DLD1 (cell line): ENCODE results near the gene CNGA1.
"Not testable (repeated sequence)": the region's sequence is repeated elsewhere in the genome, so short reads cannot be mapped to it uniquely, and the experiment has no call there.

ENCODE experiments used
- in situ Hi-C: cut with HindIII; loops from 2 replicates; pipeline ENCODE4 v1.10.0; 2017; ENCODE audit warnings: low sequenced_read_pairs

Gene CNGA1

DNA sequence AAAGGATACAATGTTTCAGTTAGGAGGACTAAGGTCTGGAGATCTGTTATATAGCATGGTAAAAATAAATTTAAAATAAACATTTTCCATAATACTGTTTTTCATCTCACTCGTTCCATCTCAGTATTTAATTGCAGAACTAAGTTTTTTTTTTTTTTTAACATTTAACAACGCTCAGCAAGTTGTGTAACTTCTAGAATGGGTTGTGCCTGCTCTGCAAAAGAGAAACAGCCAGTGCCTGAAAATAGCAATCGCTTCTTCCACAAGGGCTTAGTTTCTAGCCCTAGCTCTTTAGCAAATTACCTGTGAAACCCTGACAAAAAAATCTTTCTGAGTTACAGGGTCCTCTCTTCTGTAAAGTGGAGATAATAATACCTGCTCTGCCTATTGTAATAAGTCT, 41.9 kb downstream of the CNGA1 start:
- in situ Hi-C loops: no loop called here

DNA sequence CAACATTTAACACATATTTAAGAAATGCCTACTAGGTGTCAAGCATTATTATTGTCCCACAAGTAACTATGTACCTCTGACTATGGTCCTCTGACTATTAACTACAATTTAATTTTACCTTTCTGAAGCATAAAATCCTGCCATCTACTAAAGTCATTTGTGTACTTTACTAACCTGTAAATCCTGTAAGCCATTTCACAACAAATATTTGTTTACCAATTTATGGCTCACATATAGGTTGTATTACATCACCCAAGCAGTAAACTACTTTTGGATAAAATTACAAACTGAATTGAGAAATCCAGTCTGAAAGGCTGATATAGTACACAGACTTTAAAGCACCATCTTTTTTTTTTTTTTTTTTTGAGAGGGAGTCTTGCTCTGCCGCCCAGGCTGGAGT, 43.8 kb downstream of the CNGA1 start:
- in situ Hi-C loops: no loop called here

DNA sequence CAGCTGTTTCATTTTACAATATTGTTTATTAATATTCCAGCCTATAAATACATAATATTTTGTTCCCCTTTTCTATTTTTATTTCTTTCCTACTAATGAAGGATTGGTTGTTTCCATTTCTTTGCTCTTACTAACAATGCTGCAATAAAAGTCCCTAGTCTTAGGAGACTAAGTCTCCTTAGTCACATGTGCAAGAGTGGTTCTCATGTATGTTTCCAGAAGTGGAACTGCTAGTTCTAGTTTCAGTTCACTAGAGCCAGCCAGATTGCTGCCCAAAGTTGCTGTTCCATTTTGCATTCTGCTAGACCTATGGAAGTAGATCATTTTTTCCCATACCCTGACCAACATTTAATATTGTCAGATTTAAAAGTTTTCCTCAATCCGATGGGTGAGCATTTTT, 44.3 kb downstream of the CNGA1 start:
- in situ Hi-C loops: no loop called here

- in situ Hi-C loops: no loop called here
Observed at GRCh38 chr4:47968847-47969246, 47.6 kb downstream of the CNGA1 start.

GRCh38 chr4:47954677-47955076, 61.8 kb downstream of the CNGA1 start:
- in situ Hi-C loops: no loop called here

DNA sequence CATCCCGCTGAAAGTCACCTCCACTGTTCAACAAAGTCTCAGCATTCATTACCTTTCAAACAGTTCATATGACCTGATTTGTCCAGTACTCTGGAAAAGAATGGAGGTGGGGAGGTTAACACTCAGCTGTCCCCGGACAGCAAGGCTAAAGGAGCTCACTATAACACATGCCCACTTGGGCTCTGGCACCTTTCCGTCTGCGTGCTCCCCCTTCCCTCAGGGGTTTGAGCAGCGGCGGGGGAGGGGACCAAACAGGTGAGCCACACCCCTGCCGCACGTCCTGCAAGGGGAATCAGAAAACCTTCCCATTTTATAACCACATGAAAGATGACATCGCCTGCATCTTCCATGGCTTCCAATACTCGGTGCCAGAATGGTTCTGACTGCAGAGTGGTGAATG, 62.2 kb downstream of the CNGA1 start:
- in situ Hi-C loops: no loop called here

DNA sequence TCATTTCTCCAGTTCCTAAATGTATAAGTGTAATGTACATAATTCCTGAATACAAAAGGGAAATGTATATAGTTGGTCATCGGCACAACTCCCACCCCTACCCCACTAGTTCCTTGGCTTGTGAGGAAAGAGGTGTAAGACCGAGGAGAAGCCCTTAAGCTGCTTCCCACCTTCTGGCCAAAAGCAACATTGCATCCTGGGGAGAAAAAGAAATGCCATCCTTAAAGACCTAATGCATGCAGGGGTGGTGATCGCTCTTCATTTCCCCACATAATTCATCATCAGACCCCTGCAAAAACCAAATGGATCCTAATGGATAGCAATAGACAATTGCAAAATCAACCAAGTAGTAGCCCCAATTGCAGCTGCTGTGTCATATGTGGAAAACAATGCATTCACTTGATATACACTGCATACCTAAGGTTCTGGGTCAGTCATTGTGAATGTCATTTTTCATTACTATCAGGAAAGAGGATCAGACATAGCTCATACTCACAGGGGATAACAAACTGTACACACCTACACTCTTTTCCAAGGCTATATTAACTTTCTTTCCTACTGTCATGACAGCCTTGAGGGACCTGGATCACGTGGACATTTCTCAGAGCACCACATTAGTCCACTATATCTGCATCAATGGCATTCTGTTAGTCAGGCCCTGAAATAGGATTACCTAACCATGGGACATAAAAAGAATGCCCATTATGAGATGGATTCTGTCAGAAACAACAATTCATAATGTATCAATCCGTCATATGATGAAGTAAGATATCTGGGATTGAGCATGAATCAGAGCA, 70.4 kb downstream of the CNGA1 start:
- in situ Hi-C loops: no loop called here

GRCh38 chr4:47942081-47942819, 74.2 kb downstream of the CNGA1 start:
- in situ Hi-C loops: no loop called here

GRCh38 chr4:47939456-47939855, 77.0 kb downstream of the CNGA1 start:
- in situ Hi-C loops: no loop called here

GRCh38 chr4:47936336-47936735, 80.1 kb downstream of the CNGA1 start:
- in situ Hi-C loops: no loop called here

GRCh38 chr4:47933840-47934239, 82.6 kb downstream of the CNGA1 start:
- in situ Hi-C loops: no loop called here

- in situ Hi-C loops: no loop called here
Observed at GRCh38 chr4:47930971-47931804, 85.3 kb downstream of the CNGA1 start.

DNA sequence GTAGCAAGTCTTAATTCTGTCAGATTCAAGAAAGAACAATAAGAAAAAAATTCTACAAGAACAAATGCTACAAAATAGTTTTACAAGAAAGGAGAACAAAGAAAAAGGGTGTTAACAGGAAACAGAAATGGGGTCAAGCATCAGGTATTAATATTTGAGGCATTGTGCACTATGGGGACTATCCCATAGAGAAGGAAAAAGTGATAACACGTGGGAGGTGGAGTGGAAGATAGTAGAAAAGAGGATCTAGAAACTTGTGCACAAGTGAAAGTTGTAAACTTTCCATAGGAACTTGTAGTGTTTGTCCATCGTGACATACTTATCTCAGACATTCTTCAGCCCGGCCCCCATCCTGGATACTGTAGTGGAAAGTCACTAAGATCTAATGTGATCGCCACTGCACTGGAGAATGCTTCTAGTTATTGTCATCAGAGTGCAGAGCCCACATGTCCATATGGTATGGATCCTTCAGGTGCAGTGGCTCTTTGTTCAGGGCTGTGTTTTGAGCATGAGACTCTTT, 86.7 kb downstream of the CNGA1 start:
- in situ Hi-C loops: no loop called here

DNA sequence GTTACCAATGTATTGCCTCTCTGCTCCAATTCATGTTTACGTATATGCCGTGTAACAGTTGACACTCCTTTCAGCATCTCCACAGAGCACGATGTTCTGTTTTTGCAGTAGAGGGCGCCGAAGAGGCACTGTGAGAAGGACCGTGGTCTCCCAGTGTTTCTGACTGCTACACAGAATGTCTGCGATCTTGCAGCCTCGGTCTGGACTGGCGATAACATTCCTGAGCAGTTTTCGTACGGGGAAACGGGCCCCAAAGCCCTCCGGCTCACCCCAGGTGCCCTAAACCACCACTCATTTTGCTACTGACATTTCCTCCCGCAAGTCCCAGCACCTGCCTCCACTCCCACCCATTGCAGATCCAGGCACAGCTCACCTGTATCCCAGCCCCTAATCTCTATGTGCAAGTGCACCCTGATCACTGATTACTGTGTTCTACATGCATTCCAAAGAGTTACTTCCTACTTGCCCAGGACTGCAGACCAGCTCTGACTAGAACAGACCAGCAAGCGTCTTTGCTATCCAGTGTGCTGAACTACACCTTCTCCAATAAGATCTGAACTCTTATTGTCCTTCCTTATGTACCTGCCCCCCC, 89.7 kb downstream of the CNGA1 start:
- in situ Hi-C loops: no loop called here

DNA sequence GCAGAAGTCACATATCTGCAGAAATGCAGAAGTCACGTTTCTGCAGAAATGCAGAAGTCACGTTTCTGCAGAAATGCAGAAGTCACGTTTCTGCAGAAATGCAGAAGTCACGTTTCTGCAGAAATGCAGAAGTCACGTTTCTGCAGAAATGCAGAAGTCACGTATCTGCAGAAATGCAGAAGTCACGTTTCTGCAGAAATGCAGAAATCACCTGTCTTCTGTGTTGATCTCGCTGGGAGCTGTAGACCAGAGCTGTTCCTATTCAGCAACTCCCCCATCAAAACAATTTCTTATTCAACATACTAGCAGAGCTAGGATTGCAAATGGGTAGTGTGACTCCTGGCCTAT, 93.2 kb downstream of the CNGA1 start:
- in situ Hi-C loops: not testable (repeated sequence)

DNA sequence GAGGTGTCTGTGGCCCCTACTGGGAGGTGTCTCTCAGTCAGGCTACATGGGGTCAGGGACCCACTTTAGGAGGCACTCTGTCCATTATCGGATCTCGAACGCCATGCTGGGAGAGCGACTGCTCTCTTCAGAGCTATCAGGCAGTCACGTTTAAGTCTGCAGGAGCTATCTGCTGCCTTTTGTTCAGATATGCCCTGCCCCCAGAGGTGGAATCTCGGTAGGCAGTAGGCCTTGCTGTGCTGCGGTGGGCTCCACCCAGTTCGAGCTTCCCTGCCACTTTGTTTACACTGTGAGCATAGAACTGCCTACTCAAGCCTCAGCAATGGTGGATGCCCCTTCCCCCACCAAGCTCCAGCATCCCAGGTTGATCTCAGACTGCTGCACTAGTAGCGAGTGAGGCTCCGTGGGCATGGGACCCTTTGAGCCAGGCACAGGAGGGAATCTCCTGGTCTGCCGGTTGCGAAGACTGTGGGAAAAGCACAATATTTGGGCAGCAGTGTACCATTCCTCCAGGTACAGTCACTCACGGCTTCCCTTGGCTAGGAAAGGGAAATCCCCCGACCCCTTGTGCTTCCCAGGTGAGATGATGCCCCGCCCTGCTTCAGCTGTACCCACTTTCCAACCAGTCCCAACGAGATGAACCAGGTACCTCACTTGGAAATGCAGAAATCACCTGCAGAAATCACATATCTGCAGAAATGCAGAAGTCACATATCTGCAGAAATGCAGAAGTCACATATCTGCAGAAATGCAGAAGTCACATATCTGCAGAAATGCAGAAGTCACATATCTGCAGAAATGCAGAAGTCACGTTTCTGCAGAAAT, 93.8 kb downstream of the CNGA1 start:
- in situ Hi-C loops: not testable (repeated sequence)

DNA sequence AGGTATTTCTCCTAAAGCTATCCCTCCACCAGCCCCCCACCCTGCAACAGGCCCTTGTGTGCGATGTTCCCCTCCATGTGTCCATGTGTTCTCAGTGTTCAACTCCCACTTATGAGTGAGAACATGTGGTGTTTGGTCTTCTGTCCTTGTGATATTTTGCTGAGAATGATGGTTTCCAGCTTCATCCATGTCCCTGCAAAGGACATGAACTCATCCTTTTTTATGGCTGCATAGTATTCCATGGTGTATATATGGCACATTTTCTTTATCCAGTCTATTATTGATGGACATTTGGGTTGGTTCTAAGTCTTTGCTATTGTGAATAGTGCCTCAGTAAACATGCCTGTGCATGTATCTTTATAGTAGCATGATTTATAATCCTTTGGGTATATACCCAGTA, 99.3 kb downstream of the CNGA1 start:
- in situ Hi-C loops: not testable (repeated sequence)

DNA sequence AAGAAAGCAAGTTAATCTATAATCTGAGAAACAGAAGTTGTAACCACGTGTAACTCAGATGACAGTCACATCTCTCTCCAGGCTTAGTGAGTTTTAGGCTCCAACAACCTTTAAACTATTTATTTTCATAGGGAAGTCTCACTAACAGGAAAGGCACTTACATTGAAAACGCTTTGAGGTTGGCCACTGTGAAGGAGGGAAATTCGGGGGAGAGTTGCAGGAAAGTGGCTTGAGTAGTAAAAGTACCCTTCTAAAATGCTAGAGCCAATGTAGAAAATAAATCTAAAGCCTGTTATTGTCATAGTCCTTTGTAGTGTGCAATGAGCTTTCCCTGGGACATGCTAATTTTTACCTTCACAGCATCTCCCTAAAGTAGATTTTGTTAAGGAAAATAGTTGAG, 101.1 kb downstream of the CNGA1 start:
- in situ Hi-C loops: no loop called here

DNA sequence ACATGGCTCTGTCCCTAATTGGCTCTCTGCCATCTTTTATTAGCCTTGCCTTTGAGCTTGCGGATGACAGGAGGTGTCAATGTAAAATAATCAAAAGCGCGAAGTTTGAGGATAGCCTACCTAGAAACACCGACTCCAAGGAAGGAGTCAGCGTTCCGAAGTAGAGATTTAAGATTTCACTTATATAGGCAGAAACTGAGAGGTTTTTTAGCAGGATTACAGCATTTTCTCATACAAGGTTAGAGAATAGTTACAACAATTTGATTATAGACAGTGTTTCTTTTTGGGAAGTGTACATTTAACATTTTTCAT, 101.6 kb downstream of the CNGA1 start:
- in situ Hi-C loops: no loop called here

GRCh38 chr4:47914220-47914925, 102.1 kb downstream of the CNGA1 start, which contains the start of gene NFXL1:
Gene NFXL1 (minus strand): TSS chr4:47914583. CDS start chr4:47914203, 380 bp downstream.
- in situ Hi-C loops: no loop called here
